IMR-90 (cell line): ENCODE measurements around the gene TMEM17. TPM values are rescaled to one million over a fixed set of nuclear protein-coding genes. Genes with fewer than 3 reads are reported as not detected.
A peak's percentile ranks its signal among the peaks of the same experiment; 100 is the strongest.

Experiments
- ATAC-seq: fragments of 200-7000 bp; cut with Tn5 transposase; 2 replicates; pipeline ENCODE4 v1.9.1; 2020; ENCODE audit warnings: low read depth, mild to moderate bottlenecking, moderate library complexity
- BruUV-seq: library from RNA; stranded (reverse); fragments of 400-500 nt; replicated peaks from 2 replicates; lab custom pipeline; 2021; lab: Mats Ljungman, UMichigan
- CTCF ChIA-PET: fragments of 300-600 bp; formaldehyde crosslinking; extraction: SDS; loops from one replicate; lab custom pipeline; 2021; ENCODE audit warnings: antibody characterized with exemption; lab: Yijun Ruan, JAX
- POLR2A ChIA-PET: fragments of 300-600 bp; sonication (Branson Sonifier 250); formaldehyde crosslinking; loops from one replicate; lab custom pipeline; 2022; ENCODE audit warnings: antibody characterized with exemption; ENCODE audit not compliant: unreplicated experiment; lab: Charles Lee
- DNase-seq: peaks from one replicate; pipeline ENCODE4 v3.0.0; 2013
- H2AFZ ChIP-seq: replicated peaks from 2 replicates; pipeline ENCODE3; 2013; ENCODE audit warnings: low read length, mild to moderate bottlenecking; ENCODE audit not compliant: poor library complexity
- H2AK5ac ChIP-seq: 2 replicates; pipeline ENCODE4 v1.6.1; 2013; ENCODE audit warnings: low read depth, low read length, inconsistent platforms
- H2AK9ac ChIP-seq: replicated peaks from 2 replicates; pipeline ENCODE3; 2013; ENCODE audit warnings: mild to moderate bottlenecking, low read depth, low read length, moderate library complexity; ENCODE audit not compliant: poor library complexity
- H2BK120ac ChIP-seq: 2 replicates; pipeline ENCODE4 v1.6.1; 2013; ENCODE audit warnings: low read depth, low read length, inconsistent platforms
- H2BK15ac ChIP-seq: 3 replicates; pipeline ENCODE4 v1.6.1; 2013; ENCODE audit warnings: low read depth, low read length, inconsistent platforms
- H2BK20ac ChIP-seq: 2 replicates; pipeline ENCODE4 v1.6.1; 2013; ENCODE audit warnings: low read depth, mild to moderate bottlenecking, inconsistent platforms, low read length, moderate library complexity
- H2BK5ac ChIP-seq: 2 replicates; pipeline ENCODE4 v1.6.1; 2013; ENCODE audit warnings: mild to moderate bottlenecking, low read depth, low read length, inconsistent platforms; ENCODE audit not compliant: poor library complexity, severe bottlenecking
- H3K14ac ChIP-seq: replicated peaks from 2 replicates; pipeline ENCODE4 v1.6.1; 2013; ENCODE audit warnings: low read depth, low read length, inconsistent platforms
- H3K18ac ChIP-seq: 2 replicates; pipeline ENCODE4 v1.6.1; 2013; ENCODE audit warnings: low read depth, low read length, control low read depth
- H3K23ac ChIP-seq: 2 replicates; pipeline ENCODE4 v1.6.1; 2013; ENCODE audit warnings: low read depth, low read length, inconsistent platforms
- H3K27ac ChIP-seq: 2 replicates; pipeline ENCODE4 v1.5.1; 2013; ENCODE audit warnings: mild to moderate bottlenecking, control low read depth, low read length; ENCODE audit not compliant: insufficient read depth
- H3K27me3 ChIP-seq: 2 replicates; pipeline ENCODE4 v1.6.1; 2013; ENCODE audit warnings: low read length; ENCODE audit not compliant: control insufficient read depth, insufficient read depth
- H3K36me3 ChIP-seq: 2 replicates; pipeline ENCODE4 v1.6.1; 2013; ENCODE audit warnings: low read length, mixed read lengths; ENCODE audit not compliant: control insufficient read depth, insufficient read depth
- H3K4ac ChIP-seq: 2 replicates; pipeline ENCODE4 v1.6.1; 2013; ENCODE audit warnings: low read depth, low read length, inconsistent platforms
- H3K4me1 ChIP-seq: 2 replicates; pipeline ENCODE4 v1.6.1; 2013; ENCODE audit warnings: low read length, mixed read lengths; ENCODE audit not compliant: control insufficient read depth, insufficient read depth
- H3K4me2 ChIP-seq: 2 replicates; pipeline ENCODE4 v1.6.1; 2013; ENCODE audit warnings: low read depth, mild to moderate bottlenecking, control low read depth, low read length, moderate library complexity
- H3K4me3 ChIP-seq: 2 replicates; pipeline ENCODE4 v1.5.1; 2013; ENCODE audit warnings: low read depth, mild to moderate bottlenecking, control low read depth, low read length, moderate library complexity; ENCODE audit not compliant: insufficient read depth
- H3K56ac ChIP-seq: 2 replicates; pipeline ENCODE4 v1.6.1; 2013; ENCODE audit warnings: low read length, inconsistent platforms; ENCODE audit not compliant: insufficient read depth; ENCODE audit errors: extremely low read depth
- H3K79me1 ChIP-seq, 2 experiments: 2 replicates each; pipeline ENCODE4 v1.6.1; 2013; ENCODE audit warnings: low read length in 2 of 2, inconsistent platforms in 1 of 2, low read depth in 1 of 2
- H3K9ac ChIP-seq: 2 replicates; pipeline ENCODE4 v1.6.1; 2013; ENCODE audit warnings: low read depth, low read length, control low read depth
- H3K9me1 ChIP-seq: 2 replicates; pipeline ENCODE4 v1.6.1; 2013; ENCODE audit warnings: low read length, inconsistent platforms; ENCODE audit not compliant: insufficient read depth
- H3K9me3 ChIP-seq: 2 replicates; pipeline ENCODE4 v1.6.1; 2013; ENCODE audit warnings: low read length; ENCODE audit not compliant: control insufficient read depth, insufficient read depth
- H4K20me1 ChIP-seq: 2 replicates; pipeline ENCODE4 v1.6.1; 2013; ENCODE audit warnings: low read length, inconsistent platforms; ENCODE audit not compliant: insufficient read depth
- H4K5ac ChIP-seq: 2 replicates; pipeline ENCODE4 v1.6.1; 2013; ENCODE audit warnings: mild to moderate bottlenecking, low read depth, low read length, control low read depth
- H4K8ac ChIP-seq, 2 experiments: 2 replicates each; pipeline ENCODE4 v1.6.1; 2013; ENCODE audit warnings: low read depth in 2 of 2, low read length in 2 of 2, control low read depth in 1 of 2, inconsistent platforms in 1 of 2
- H4K91ac ChIP-seq: 2 replicates; pipeline ENCODE4 v1.6.1; 2013; ENCODE audit warnings: low read depth, low read length, inconsistent platforms; ENCODE audit not compliant: insufficient read depth
- CEBPB ChIP-seq: IDR thresholded peaks from 2 replicates; pipeline ENCODE4 v1.6.1; 2012; ENCODE audit warnings: low read depth, low read length, improper control_type of control experiment
- CHD1 ChIP-seq: IDR thresholded peaks from 2 replicates; pipeline ENCODE4 v1.6.1; 2012; ENCODE audit warnings: low read depth, low read length, improper control_type of control experiment
- MAZ ChIP-seq: IDR thresholded peaks from 2 replicates; pipeline ENCODE4 v1.6.1; 2012; ENCODE audit warnings: low read depth, mild to moderate bottlenecking, low read length, improper control_type of control experiment, moderate library complexity, borderline replicate concordance
- MXI1 ChIP-seq: IDR thresholded peaks from 2 replicates; pipeline ENCODE4 v1.6.1; 2012; ENCODE audit warnings: low read depth, mild to moderate bottlenecking, low read length, moderate library complexity, borderline replicate concordance
- NFE2L2 ChIP-seq: fragments of 150-350 bp; IDR thresholded peaks from 2 replicates; pipeline ENCODE4 v1.6.1; 2016; ENCODE audit warnings: low read depth, mild to moderate bottlenecking, low read length
- RCOR1 ChIP-seq: IDR thresholded peaks from 2 replicates; pipeline ENCODE4 v1.6.1; 2012; ENCODE audit warnings: mild to moderate bottlenecking, low read length, improper control_type of control experiment; ENCODE audit not compliant: insufficient replicate concordance
- RFX5 ChIP-seq: IDR thresholded peaks from 2 replicates; pipeline ENCODE4 v1.8.0; 2012; ENCODE audit warnings: low read depth, mild to moderate bottlenecking, low read length, moderate library complexity
- SMC3 ChIP-seq: fragments of 150-350 bp; IDR thresholded peaks from 2 replicates; pipeline ENCODE4 v1.6.1; 2016; ENCODE audit warnings: low read depth, mild to moderate bottlenecking, antibody characterized with exemption, low read length, moderate library complexity
- USF2 ChIP-seq: fragments of 150-350 bp; IDR thresholded peaks from 2 replicates; pipeline ENCODE4 v1.6.1; 2017; ENCODE audit warnings: mild to moderate bottlenecking, antibody characterized with exemption, low read length, low read depth
- WGBS, 2 experiments: methylation state at CpG; one replicate each; pipeline versions ENCODE4 v1.1.5 to v1.1.7; 2013; ENCODE audit warnings: missing lambda C conversion rate in 2 of 2; ENCODE audit not compliant: insufficient read length in 1 of 2; ENCODE audit errors: extremely low coverage in 2 of 2; 5-methylcytosine and 5-hydroxymethylcytosine counted together
- dilution Hi-C: fragments of 300-500 bp; cut with HindIII; formaldehyde crosslinking; loops from one replicate; pipeline ENCODE4 v1.14.3; 2018; ENCODE audit warnings: low sequenced_read_pairs; ENCODE audit not compliant: unreplicated experiment
- in situ Hi-C: fragments of 300-500 bp; cut with MboI; formaldehyde crosslinking; loops from 3 replicates; pipeline ENCODE4 v1.14.3; 2019; ENCODE audit warnings: low sequenced_read_pairs, inconsistent platforms, mixed read lengths
- intact Hi-C: fragments of 100-400 bp; cut with micrococcal nuclease; formaldehyde crosslinking; loops from 2 replicates; pipeline ENCODE4 v1.10.0; 2022
- polyA plus RNA-seq, 3 experiments: library from polyadenylated mRNA; depleted of rRNA; stranded (reverse); fragments of >200 nt; gene quantifications; 2 replicates each; pipeline ENCODE4 v1.2.3, GENCODE V29; 2012; ENCODE audit warnings: low replicate concordance in 1 of 3
- total RNA-seq: library from RNA; depleted of rRNA; stranded (reverse); fragments of >200 nt; gene quantifications from 2 replicates; pipeline ENCODE4 v1.2.3, GENCODE V29; 2012

The TMEM17 gene
- total and polyA plus RNA-seq, 2 of the 4 experiments (the other 2 are of a cell fraction) = 1.3 to 1.8 TPM

- Histone ChIP-seq H3K4me1 (peaks cover 8% of the 10 kb centered on the region), H4K8ac (no peak overlapping the region), H3K9ac (no peak overlapping the region), H3K79me1 (no peaks in the 10 kb centered on the region), H3K36me3 (no peaks in the 10 kb centered on the region), H4K20me1 (no peaks in the 10 kb centered on the region), H3K27me3 (no peaks in the 10 kb centered on the region), H3K56ac (no peak overlapping the region), H2BK120ac (no peak overlapping the region), H2BK15ac (no peak overlapping the region), H3K18ac (no peak overlapping the region), H3K9me3 (no peaks in the 10 kb centered on the region), H2BK20ac (no peak overlapping the region), H2AFZ (no peak overlapping the region), H2AK9ac (no peak overlapping the region), H3K4ac (no peak overlapping the region), H3K27ac (no peak overlapping the region), H3K23ac (no peak overlapping the region), H3K14ac (no peak overlapping the region), H2AK5ac (no peak overlapping the region), H4K91ac (no peak overlapping the region), H3K4me2 (no peak overlapping the region), H3K9me1 (no peaks in the 10 kb centered on the region), H3K4me3 (no peak overlapping the region), H4K5ac (no peak overlapping the region), H2BK5ac (no peak overlapping the region)
- dilution Hi-C loops = no loop called here
- no peak for TF ChIP-seq MXI1
- TF ChIP-seq USF2 = peak; percentile 33; the same call in 1 of the 2 replicates
- no peak for TF ChIP-seq CHD1
- TF ChIP-seq RCOR1 = no peak
- no peak for TF ChIP-seq MAZ
- TF ChIP-seq SMC3 = no peak
- no peak for TF ChIP-seq CEBPB
- no peak for TF ChIP-seq NFE2L2
- TF ChIP-seq RFX5 = no peak
- no TSS peak for BruUV-seq
- intact Hi-C loops = no loop called here
- ChIA-PET CTCF (interaction anchor here (0.6 kb wide), 1 partner anchor 11 kb away, joined by 3 read pairs; no protein-coding TSS in a partner anchor), POLR2A (no interaction called here)
- ATAC-seq (peak; percentile 66; the same call in 1 of the 2 replicates), DNase-seq (peak; percentile 74)
- in situ Hi-C loops = no loop called here
- WGBS, 2 experiments = 20% methylated on average over 2 of the region's 4 CpGs; no CpG with 5 or more reads in 1 of the 2 experiments
These were observed 16.8 kb downstream of the TMEM17 start for GRCh38 chr2:62489162-62489561.
